ENCODE measurements around the gene GRIK3. TPM values are rescaled to one million over a fixed set of nuclear protein-coding genes. Genes with fewer than 3 reads are reported as not detected.
A peak's percentile ranks its signal among the peaks of the same experiment; 100 is the strongest.

Gene GRIK3
- total RNA-seq, 1 donor from 2014 or later: not detected

DNA sequence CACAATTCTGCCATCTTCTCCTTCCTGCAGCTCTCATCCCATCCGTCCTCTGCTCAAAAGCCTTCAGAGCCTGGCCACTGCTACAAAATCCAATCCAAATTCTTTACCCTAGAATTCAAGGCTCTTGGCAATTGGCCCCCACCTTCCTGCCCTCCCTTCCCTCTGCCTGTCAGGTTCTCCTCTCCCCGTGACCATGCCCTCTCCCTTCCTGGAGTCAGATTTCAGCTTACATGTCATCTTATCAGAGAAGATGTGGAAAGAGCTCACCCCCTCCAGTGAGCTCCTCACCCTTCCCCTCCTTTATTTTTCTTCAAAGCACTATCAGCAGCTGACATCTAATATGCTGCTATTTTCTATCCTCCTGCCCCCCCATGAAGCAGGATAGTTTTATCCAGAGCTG lies 86.9 kb downstream of the GRIK3 start:
- H3K27ac Mint-ChIP-seq: no peak overlapping the region
- intact Hi-C loops (cut with micrococcal nuclease): no loop called here
- no peaks in the 10 kb centered on the region for H3K27me3 Mint-ChIP-seq
- no peaks in the 10 kb centered on the region for H3K9me3 Mint-ChIP-seq
- DNase-seq: no peak
- H3K36me3 Mint-ChIP-seq (ENCODE audit: low read depth): no peaks in the 10 kb centered on the region
- H3K4me1 Mint-ChIP-seq: no peaks in the 10 kb centered on the region
- no peak overlapping the region for H3K4me3 Mint-ChIP-seq

DNA sequence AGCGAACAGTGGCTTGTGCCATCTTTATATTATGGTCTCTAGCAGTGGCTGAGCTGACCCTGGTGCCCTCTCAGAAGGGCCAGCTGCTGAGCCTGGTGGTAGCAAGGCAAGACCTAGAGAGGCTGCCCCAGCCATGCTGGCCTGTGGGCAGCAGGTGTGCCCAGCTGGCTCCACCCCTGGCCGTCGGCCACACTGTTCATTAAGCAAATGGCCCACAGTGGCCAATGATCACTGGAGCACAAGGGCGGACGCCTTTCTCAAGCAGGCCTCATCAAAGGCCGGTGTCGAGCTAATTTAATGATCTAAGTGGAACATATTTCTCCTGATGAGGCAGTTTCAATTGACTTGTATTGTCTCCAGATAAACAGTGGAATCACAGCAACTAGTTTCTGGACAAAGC lies 89.4 kb downstream of the GRIK3 start:
- no peaks in the 10 kb centered on the region for H3K9me3 Mint-ChIP-seq
- peaks cover 5% of the 10 kb centered on the region for H3K27me3 Mint-ChIP-seq
- no peak overlapping the region for H3K4me3 Mint-ChIP-seq
- H3K4me1 Mint-ChIP-seq: no peaks in the 10 kb centered on the region
- intact Hi-C loops (cut with micrococcal nuclease): no loop called here
- no peaks in the 10 kb centered on the region for H3K36me3 Mint-ChIP-seq (ENCODE audit: low read depth)
- H3K27ac Mint-ChIP-seq: no peak overlapping the region
- no peak for DNase-seq

GRCh38 chr1:36942148-36942547 lies 92.2 kb downstream of the GRIK3 start:
- no peak for DNase-seq
- intact Hi-C loops (cut with micrococcal nuclease): no loop called here
- no peak overlapping the region for H3K4me3 Mint-ChIP-seq
- H3K4me1 Mint-ChIP-seq: no peaks in the 10 kb centered on the region
- no peaks in the 10 kb centered on the region for H3K9me3 Mint-ChIP-seq
- no peaks in the 10 kb centered on the region for H3K36me3 Mint-ChIP-seq (ENCODE audit: low read depth)
- H3K27me3 Mint-ChIP-seq: peaks cover 5% of the 10 kb centered on the region
- H3K27ac Mint-ChIP-seq: no peak overlapping the region

- H3K4me3 Mint-ChIP-seq: no peak overlapping the region
- H3K9me3 Mint-ChIP-seq: no peaks in the 10 kb centered on the region
- no peak for DNase-seq
- H3K27me3 Mint-ChIP-seq: peaks cover 5% of the 10 kb centered on the region
- H3K36me3 Mint-ChIP-seq (ENCODE audit: low read depth): no peaks in the 10 kb centered on the region
- no peaks in the 10 kb centered on the region for H3K4me1 Mint-ChIP-seq
- H3K27ac Mint-ChIP-seq: no peak overlapping the region
- intact Hi-C loops (cut with micrococcal nuclease): no loop called here
These were observed 92.9 kb downstream of the GRIK3 start for GRCh38 chr1:36941316-36941978.

DNA sequence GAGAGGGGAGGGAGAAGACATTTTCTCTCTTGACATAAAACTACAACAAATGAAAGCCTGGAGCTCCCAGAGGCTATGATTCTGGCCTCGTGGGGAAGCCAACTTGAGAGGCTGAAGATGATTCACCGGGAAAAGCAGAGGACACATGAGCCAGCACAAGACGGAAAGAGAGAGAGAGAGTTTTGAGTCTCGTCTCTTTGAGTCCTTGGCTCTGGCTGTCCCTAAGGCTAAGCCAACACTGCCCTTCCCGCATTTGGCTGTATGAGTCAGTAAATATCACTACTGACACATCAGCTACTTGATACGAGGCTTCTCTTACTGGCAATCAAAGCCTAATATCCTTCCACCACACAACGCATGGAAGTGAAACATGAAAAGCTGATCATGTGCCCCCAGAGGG lies 95.5 kb downstream of the GRIK3 start:
- DNase-seq: no peak
- Mint-ChIP-seq H3K4me3 (no peak overlapping the region), H3K4me1 (no peaks in the 10 kb centered on the region), H3K27ac (no peak overlapping the region), H3K36me3 (ENCODE audit: low read depth) (no peaks in the 10 kb centered on the region), H3K9me3 (no peaks in the 10 kb centered on the region), H3K27me3 (peaks cover 5% of the 10 kb centered on the region)
- intact Hi-C loops (cut with micrococcal nuclease): no loop called here

- no peak for DNase-seq
- no peaks in the 10 kb centered on the region for H3K36me3 Mint-ChIP-seq (ENCODE audit: low read depth)
- H3K27me3 Mint-ChIP-seq: peaks cover 5% of the 10 kb centered on the region
- H3K4me1 Mint-ChIP-seq: no peaks in the 10 kb centered on the region
- no peaks in the 10 kb centered on the region for H3K9me3 Mint-ChIP-seq
- intact Hi-C loops (cut with micrococcal nuclease): no loop called here
- H3K4me3 Mint-ChIP-seq: no peak overlapping the region
- H3K27ac Mint-ChIP-seq: no peak overlapping the region
These were observed 96.9 kb downstream of the GRIK3 start for GRCh38 chr1:36937371-36937770.

DNA sequence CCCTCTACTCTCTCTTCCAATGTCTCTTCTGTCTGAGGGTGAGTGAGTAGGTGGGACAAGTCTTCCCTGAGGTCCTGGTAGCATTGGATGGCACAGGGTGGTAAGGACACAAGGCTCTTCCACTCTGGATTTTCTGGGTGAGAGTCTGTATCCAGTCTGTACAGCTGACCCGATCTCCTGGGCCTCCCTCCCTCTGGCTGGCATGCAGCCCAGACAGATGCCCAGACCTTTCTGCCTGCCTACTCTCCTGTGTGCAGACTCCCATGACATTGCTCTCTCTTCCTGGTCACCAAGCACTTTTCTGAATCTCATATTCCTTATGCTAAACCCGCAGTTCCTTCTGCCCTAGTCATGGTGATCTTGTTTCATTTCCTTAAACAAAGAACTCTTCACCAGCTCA lies 100.3 kb downstream of the GRIK3 start:
- intact Hi-C loops (cut with micrococcal nuclease): no loop called here
- DNase-seq: no peak
- H3K27me3 Mint-ChIP-seq: no peaks in the 10 kb centered on the region
- H3K36me3 Mint-ChIP-seq (ENCODE audit: low read depth): no peaks in the 10 kb centered on the region
- no peak overlapping the region for H3K27ac Mint-ChIP-seq
- H3K4me1 Mint-ChIP-seq: no peaks in the 10 kb centered on the region
- no peak overlapping the region for H3K4me3 Mint-ChIP-seq
- no peaks in the 10 kb centered on the region for H3K9me3 Mint-ChIP-seq

DNA sequence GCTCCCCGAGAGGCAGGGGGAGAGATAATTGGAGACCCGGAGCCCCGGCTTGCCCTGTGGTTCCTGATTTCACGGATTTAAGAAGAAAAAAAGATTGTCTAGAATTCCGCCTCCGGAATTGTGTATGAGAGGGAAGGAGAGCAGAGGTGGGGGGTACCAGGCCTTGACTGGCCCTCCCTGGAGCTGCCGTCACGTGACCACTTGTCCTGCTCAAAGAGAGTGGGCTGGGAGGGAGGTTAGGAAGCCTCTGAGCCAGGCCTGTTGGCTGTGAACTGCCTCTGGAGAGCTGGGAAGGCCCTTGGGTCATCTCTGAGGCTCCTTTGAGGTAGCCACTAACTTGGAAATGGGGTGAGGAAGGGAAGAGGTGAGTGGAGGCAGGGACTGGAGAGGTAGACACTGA lies 106.5 kb downstream of the GRIK3 start:
- Mint-ChIP-seq H3K4me1 (no peaks in the 10 kb centered on the region), H3K9me3 (no peaks in the 10 kb centered on the region), H3K27me3 (no peaks in the 10 kb centered on the region), H3K27ac (no peak overlapping the region), H3K36me3 (ENCODE audit: low read depth) (no peaks in the 10 kb centered on the region), H3K4me3 (no peak overlapping the region)
- intact Hi-C loops (cut with micrococcal nuclease): no loop called here
- DNase-seq: no peak

DNA sequence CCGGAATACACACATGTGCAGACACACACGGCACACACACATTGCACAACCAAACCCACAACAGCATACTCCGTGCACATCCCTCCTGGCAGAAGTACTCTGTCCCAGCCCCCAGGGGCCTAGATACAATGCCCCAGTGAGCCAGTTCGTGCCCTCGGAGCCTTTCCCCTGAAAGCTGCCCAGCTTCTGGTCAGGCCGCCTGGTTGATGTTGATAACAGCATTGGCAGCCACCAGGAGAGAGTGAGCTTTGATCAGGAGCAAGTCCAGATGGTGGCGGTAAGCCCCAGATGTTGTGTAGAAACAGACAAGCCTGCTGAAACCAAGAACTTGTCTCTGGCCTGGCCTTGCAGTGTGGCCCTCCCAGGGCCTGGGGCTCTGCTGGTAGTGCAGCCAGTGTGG lies 109.1 kb downstream of the GRIK3 start:
- Mint-ChIP-seq H3K27me3 (no peaks in the 10 kb centered on the region), H3K9me3 (no peaks in the 10 kb centered on the region), H3K27ac (no peak overlapping the region), H3K36me3 (ENCODE audit: low read depth) (no peaks in the 10 kb centered on the region), H3K4me3 (no peak overlapping the region), H3K4me1 (no peaks in the 10 kb centered on the region)
- intact Hi-C loops (cut with micrococcal nuclease): no loop called here
- DNase-seq: no peak

GRCh38 chr1:36924282-36924811 lies 110.0 kb downstream of the GRIK3 start:
- Mint-ChIP-seq H3K36me3 (ENCODE audit: low read depth) (no peaks in the 10 kb centered on the region), H3K4me3 (no peak overlapping the region), H3K9me3 (no peaks in the 10 kb centered on the region), H3K4me1 (no peaks in the 10 kb centered on the region), H3K27ac (no peak overlapping the region), H3K27me3 (no peaks in the 10 kb centered on the region)
- peak; percentile 88 for DNase-seq
- intact Hi-C loops (cut with micrococcal nuclease): no loop called here

DNA sequence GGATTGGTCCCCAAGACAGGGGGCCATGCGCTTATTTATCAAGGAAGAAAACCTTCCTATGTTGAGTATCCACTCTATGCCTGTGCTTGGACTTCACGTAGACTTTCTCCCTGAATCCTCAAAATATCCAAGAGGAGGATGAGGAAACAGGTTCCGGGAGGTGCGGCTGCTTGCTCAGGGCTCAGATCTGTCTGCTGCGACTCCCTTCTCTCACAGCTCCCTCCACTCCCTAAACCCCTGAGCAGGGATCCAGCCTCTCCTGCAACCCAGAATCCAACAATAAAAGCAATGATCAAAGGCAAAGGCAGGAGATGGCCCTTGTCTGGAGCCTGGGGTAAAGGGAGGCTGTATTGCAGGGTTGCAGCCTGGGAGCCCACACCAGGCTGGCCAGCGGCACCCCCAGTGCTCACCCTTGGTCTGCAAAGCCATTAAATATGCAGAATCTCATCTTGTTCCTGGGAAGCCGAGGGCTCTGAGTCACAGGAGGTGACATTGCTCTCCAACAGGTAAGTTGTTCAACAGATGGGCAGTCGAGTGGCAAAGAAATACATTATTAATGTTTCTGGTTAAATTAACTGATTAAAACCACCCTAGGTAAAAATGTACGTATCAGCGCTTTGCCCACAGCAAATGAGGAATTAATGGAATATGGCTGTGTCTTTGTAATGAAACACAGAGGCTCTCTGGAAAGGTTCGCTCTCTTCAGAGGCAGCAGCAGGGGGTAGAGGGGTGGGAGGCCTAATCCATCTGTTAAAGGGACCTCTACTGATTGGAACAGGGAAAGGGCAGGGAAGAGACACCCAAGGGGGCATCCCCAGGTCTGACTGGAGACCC lies 111.5 kb downstream of the GRIK3 start:
- H3K36me3 Mint-ChIP-seq (ENCODE audit: low read depth): no peaks in the 10 kb centered on the region
- DNase-seq: no peak
- intact Hi-C loops (cut with micrococcal nuclease): no loop called here
- H3K4me1 Mint-ChIP-seq: no peaks in the 10 kb centered on the region
- H3K27me3 Mint-ChIP-seq: no peaks in the 10 kb centered on the region
- H3K27ac Mint-ChIP-seq: no peak overlapping the region
- no peaks in the 10 kb centered on the region for H3K9me3 Mint-ChIP-seq
- no peak overlapping the region for H3K4me3 Mint-ChIP-seq

GRCh38 chr1:36922071-36922470 lies 112.2 kb downstream of the GRIK3 start:
- no peaks in the 10 kb centered on the region for H3K4me1 Mint-ChIP-seq
- H3K27ac Mint-ChIP-seq: no peak overlapping the region
- H3K9me3 Mint-ChIP-seq: no peaks in the 10 kb centered on the region
- H3K4me3 Mint-ChIP-seq: no peak overlapping the region
- H3K27me3 Mint-ChIP-seq: no peaks in the 10 kb centered on the region
- intact Hi-C loops (cut with micrococcal nuclease): no loop called here
- no peaks in the 10 kb centered on the region for H3K36me3 Mint-ChIP-seq (ENCODE audit: low read depth)
- no peak for DNase-seq

DNA sequence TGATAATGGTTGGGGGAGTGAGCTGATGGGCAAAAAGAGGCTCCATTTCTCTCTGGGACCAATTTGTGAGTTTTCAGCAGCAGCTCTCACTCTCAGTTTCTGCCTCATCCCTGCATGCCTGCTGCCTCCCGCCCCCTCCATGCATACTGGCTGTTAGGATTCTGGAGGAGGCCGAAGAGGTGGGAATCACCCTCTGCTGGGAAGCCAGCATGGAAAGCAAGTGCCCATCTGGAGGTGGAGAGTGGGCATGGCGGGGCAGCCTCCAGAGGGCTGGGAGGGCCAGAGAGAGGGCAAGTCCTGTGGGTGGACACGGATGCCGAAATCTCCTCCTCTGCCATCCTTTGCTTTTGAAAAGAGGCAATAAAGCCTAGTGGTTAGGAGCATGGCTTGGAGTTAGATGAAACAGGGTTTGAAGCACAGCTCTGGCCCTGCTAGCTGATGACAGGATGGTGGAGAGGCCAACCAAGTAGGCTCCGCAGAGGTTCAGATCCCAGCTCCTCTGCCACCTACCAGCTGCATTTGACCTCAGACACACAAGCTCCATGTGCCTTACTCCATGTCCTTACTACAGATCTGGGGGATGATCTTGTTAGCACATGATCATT lies 113.4 kb downstream of the GRIK3 start:
- intact Hi-C loops (cut with micrococcal nuclease): no loop called here
- no peaks in the 10 kb centered on the region for H3K36me3 Mint-ChIP-seq (ENCODE audit: low read depth)
- H3K4me1 Mint-ChIP-seq: no peaks in the 10 kb centered on the region
- no peak overlapping the region for H3K4me3 Mint-ChIP-seq
- DNase-seq: no peak
- H3K27ac Mint-ChIP-seq: no peak overlapping the region
- H3K27me3 Mint-ChIP-seq: no peaks in the 10 kb centered on the region
- no peaks in the 10 kb centered on the region for H3K9me3 Mint-ChIP-seq

DNA sequence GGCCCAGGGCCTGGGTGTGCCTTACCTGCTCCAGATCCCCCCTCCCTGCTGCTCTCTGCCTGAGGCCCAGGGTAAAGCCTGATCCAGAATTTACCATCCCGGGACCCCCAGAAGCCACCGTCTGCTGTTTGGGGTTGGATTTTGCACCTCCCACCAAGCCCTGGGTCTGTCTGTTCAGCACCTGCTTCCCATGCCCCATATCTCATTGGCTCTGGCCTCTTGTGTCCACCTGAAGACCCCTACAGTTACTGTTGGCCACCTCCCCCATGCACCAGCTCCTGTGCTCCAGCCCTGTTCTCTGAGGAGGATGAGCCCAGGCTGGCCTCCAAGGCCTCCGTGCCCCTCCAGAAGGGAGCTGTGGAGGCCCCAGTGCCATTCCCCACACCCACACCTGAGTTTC lies 113.9 kb downstream of the GRIK3 start:
- H3K27me3 Mint-ChIP-seq: no peaks in the 10 kb centered on the region
- H3K36me3 Mint-ChIP-seq (ENCODE audit: low read depth): no peaks in the 10 kb centered on the region
- intact Hi-C loops (cut with micrococcal nuclease): no loop called here
- H3K4me1 Mint-ChIP-seq: no peaks in the 10 kb centered on the region
- H3K4me3 Mint-ChIP-seq: no peak overlapping the region
- no peaks in the 10 kb centered on the region for H3K9me3 Mint-ChIP-seq
- no peak for DNase-seq
- H3K27ac Mint-ChIP-seq: no peak overlapping the region
